ENCODE measurements around the gene PPM1H. TPM values are rescaled to one million over a fixed set of nuclear protein-coding genes. Genes with fewer than 3 reads are reported as not detected.

Gene PPM1H
- total RNA-seq, 1 experiment from 2014 or later: 12.0 TPM

DNA sequence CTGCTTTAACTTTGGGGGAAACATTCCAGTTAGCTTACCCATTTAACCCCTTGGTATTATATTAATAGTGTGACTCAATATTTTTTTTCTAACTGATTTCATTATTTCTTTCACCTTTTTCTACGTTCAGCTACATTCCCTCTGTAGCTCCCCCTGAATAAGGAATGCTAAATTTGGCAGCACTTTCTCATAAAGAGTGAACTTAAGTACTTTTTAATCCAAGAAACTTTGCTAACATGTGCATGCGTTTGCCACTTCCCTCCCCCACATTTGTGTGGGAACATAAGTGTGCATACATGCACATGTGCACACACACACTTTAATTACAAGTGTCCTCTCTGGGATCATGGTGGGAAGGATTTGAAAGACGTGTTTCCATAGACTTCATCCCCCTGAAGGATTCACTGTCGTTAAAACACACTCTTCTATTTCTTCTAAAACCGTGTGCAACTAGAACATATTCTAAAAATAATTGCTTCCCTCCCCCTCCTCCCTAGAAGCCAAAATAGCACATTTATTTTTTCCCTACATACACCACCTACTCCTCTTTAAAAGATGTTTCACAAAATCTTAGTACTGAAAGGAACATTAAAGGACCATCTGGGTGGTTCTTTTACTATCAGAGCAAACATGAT is 142.6 kb downstream of the PPM1H start:
- TF ChIP-seq EZH2phosphoT487 (IDR thresholded peaks at IDR 0.05; ENCODE audit: borderline replicate concordance, low read length) (no peak), EZH2 (IDR thresholded peaks at IDR 0.05; ENCODE audit: low read length, unreplicated experiment) (no peak)
- TF ChIP-seq, protein P1, sequence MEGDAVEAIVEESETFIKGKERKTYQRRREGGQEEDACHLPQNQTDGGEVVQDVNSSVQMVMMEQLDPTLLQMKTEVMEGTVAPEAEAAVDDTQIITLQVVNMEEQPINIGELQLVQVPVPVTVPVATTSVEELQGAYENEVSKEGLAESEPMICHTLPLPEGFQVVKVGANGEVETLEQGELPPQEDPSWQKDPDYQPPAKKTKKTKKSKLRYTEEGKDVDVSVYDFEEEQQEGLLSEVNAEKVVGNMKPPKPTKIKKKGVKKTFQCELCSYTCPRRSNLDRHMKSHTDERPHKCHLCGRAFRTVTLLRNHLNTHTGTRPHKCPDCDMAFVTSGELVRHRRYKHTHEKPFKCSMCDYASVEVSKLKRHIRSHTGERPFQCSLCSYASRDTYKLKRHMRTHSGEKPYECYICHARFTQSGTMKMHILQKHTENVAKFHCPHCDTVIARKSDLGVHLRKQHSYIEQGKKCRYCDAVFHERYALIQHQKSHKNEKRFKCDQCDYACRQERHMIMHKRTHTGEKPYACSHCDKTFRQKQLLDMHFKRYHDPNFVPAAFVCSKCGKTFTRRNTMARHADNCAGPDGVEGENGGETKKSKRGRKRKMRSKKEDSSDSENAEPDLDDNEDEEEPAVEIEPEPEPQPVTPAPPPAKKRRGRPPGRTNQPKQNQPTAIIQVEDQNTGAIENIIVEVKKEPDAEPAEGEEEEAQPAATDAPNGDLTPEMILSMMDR (conservative IDR thresholded peaks at IDR 0.05; ENCODE audit: low read depth, low read length): no peak
- peaks cover 31% of the 10 kb centered on the region for H3K4me1 ChIP-seq (ENCODE audit: insufficient read depth, low read length)
- ChIA-PET CTCF (interaction anchor here (0.6 to 0.7 kb wide), 2 partner anchors 8 to 191 kb away, joined by 3 read pairs; no protein-coding TSS in a partner anchor), POLR2A (ENCODE audit: unreplicated experiment) (no interaction called here)
- intact Hi-C loops (cut with micrococcal nuclease): loop anchor here (5.0 kb wide), 1 partner anchor 270 kb away; no protein-coding TSS in a partner anchor
- H3K9me2 ChIP-seq (replicated peaks; ENCODE audit: low read length): no peaks in the 10 kb centered on the region
- no peak overlapping the region for H3K9ac ChIP-seq (ENCODE audit: low read length)
- H3K36me3 ChIP-seq (ENCODE audit: low read depth, low read length): no peaks in the 10 kb centered on the region
- no peak overlapping the region for H2AFZ ChIP-seq (ENCODE audit: low read length)
- H3K27me3 ChIP-seq (ENCODE audit: low read length): no peaks in the 10 kb centered on the region
- H3F3A ChIP-seq (ENCODE audit: low read length, unreplicated experiment): no peaks in the 10 kb centered on the region
- ATAC-seq (no peak), DNase-seq (no peak)
- H3K4me3 ChIP-seq (ENCODE audit: low read length): no peak overlapping the region
- BruUV-seq (replicated peaks): no TSS peak
- no peaks in the 10 kb centered on the region for H3K79me2 ChIP-seq (ENCODE audit: low read length)
- H3K4me2 ChIP-seq (ENCODE audit: low read length): no peak overlapping the region
- no peak overlapping the region for H3K27ac ChIP-seq (ENCODE audit: low read length)
- H3K9me3 ChIP-seq (ENCODE audit: low read length): no peaks in the 10 kb centered on the region
- no peaks in the 10 kb centered on the region for H4K20me1 ChIP-seq (ENCODE audit: low read length)

DNA sequence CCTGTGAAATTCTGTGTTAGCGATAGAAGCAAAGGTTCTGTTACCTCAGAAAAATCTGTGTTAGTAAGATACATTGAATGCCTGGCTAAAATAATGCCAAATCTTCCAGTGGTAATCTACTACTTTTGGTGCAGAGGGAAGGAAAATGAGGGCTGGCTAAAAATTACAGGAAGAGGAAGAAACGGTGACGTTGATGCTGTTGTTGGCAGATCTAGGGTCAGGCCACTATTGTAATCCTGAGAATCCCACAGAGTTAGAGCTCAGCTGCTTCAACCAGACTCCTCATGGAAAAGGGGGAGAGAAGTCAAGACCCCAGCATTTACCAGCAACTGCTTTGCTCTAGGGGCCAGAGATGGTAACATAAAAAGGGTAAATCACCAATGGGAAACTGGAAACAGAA is 145.1 kb downstream of the PPM1H start:
- no peak overlapping the region for H3K27ac ChIP-seq (ENCODE audit: low read length)
- no peaks in the 10 kb centered on the region for H3K36me3 ChIP-seq (ENCODE audit: low read depth, low read length)
- H4K20me1 ChIP-seq (ENCODE audit: low read length): no peaks in the 10 kb centered on the region
- H3K4me2 ChIP-seq (ENCODE audit: low read length): no peak overlapping the region
- ChIA-PET POLR2A (ENCODE audit: unreplicated experiment) (no interaction called here), CTCF (no interaction called here)
- ATAC-seq (no peak), DNase-seq (no peak)
- BruUV-seq (replicated peaks): no TSS peak
- H2AFZ ChIP-seq (ENCODE audit: low read length): no peak overlapping the region
- H3K4me1 ChIP-seq (ENCODE audit: insufficient read depth, low read length): peaks cover 54% of the 10 kb centered on the region
- no peak overlapping the region for H3K9ac ChIP-seq (ENCODE audit: low read length)
- no peaks in the 10 kb centered on the region for H3K9me3 ChIP-seq (ENCODE audit: low read length)
- H3K79me2 ChIP-seq (ENCODE audit: low read length): no peaks in the 10 kb centered on the region
- H3K4me3 ChIP-seq (ENCODE audit: low read length): no peak overlapping the region
- intact Hi-C loops (cut with micrococcal nuclease): loop anchor here (5.0 kb wide), 1 partner anchor 268 kb away; no protein-coding TSS in a partner anchor
- TF ChIP-seq, protein P1 (conservative IDR thresholded peaks at IDR 0.05; ENCODE audit: low read depth, low read length): no peak
- TF ChIP-seq EZH2 (IDR thresholded peaks at IDR 0.05; ENCODE audit: low read length, unreplicated experiment) (no peak), EZH2phosphoT487 (IDR thresholded peaks at IDR 0.05; ENCODE audit: borderline replicate concordance, low read length) (no peak)
- no peaks in the 10 kb centered on the region for H3K9me2 ChIP-seq (replicated peaks; ENCODE audit: low read length)
- no peaks in the 10 kb centered on the region for H3F3A ChIP-seq (ENCODE audit: low read length, unreplicated experiment)
- H3K27me3 ChIP-seq (ENCODE audit: low read length): no peaks in the 10 kb centered on the region

DNA sequence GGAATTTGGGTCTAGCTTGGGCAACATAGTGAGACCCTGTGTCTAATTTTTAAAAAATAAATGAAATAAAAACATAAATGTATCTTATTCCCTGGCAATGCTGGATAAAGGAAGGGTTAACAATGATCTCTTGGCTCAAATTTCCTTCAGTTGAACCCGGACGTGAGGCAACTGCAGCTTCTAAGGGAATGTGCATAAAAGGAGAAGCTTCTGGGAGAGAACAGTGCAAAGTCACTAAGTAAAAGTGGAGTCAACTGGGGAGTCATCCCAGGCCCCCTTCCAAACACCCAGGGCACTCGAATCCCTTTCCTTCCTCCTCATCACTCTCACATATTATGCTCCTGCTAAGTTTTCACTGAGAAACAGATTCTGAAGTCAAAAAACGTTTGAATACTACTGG is 147.3 kb downstream of the PPM1H start:
- Histone ChIP-seq H3K4me3 (ENCODE audit: low read length) (no peak overlapping the region), H3F3A (ENCODE audit: low read length, unreplicated experiment) (no peaks in the 10 kb centered on the region), H3K4me2 (ENCODE audit: low read length) (no peak overlapping the region), H4K20me1 (ENCODE audit: low read length) (no peaks in the 10 kb centered on the region), H3K4me1 (ENCODE audit: insufficient read depth, low read length) (peaks cover 56% of the 10 kb centered on the region), H2AFZ (ENCODE audit: low read length) (no peak overlapping the region), H3K27me3 (ENCODE audit: low read length) (no peaks in the 10 kb centered on the region), H3K9ac (ENCODE audit: low read length) (no peak overlapping the region; the same call in 1 of the 2 replicates), H3K79me2 (ENCODE audit: low read length) (no peaks in the 10 kb centered on the region), H3K9me3 (ENCODE audit: low read length) (no peaks in the 10 kb centered on the region), H3K27ac (ENCODE audit: low read length) (peak overlapping the region; percentile 97; the same call in 1 of the 2 replicates), H3K9me2 (replicated peaks; ENCODE audit: low read length) (no peaks in the 10 kb centered on the region), H3K36me3 (ENCODE audit: low read depth, low read length) (no peaks in the 10 kb centered on the region)
- DNase-seq (no peak), ATAC-seq (no peak)
- no TSS peak for BruUV-seq (replicated peaks)
- intact Hi-C loops (cut with micrococcal nuclease): loop anchor here (2.0 kb wide), 1 partner anchor 63 kb away; no protein-coding TSS in a partner anchor
- no peak for TF ChIP-seq EZH2phosphoT487 (IDR thresholded peaks at IDR 0.05; ENCODE audit: borderline replicate concordance, low read length)
- TF ChIP-seq, protein P1 (conservative IDR thresholded peaks at IDR 0.05; ENCODE audit: low read depth, low read length): no peak
- no peak for TF ChIP-seq EZH2 (IDR thresholded peaks at IDR 0.05; ENCODE audit: low read length, unreplicated experiment)
- POLR2A ChIA-PET (ENCODE audit: unreplicated experiment): no interaction called here
- CTCF ChIA-PET: no interaction called here
